T-helper 1 cell treated with Interleukin-12 subunit alpha and Interleukin-12 subunit beta and Interleukin-4 antibody, amounts not matched to agents 30 ng/mL and 1 ng/mL, for 36 hours (primary cell): ENCODE measurements around the gene SAMD4B. TPM values are rescaled to one million over a fixed set of nuclear protein-coding genes. Genes with fewer than 3 reads are reported as not detected.
"Not testable (repeated sequence)": the region's sequence is repeated elsewhere in the genome, so short reads cannot be mapped to it uniquely, and the experiment has no call there.

Source experiments
- intact Hi-C: fragments of 100-400 bp; cut with micrococcal nuclease; formaldehyde crosslinking; loops from one replicate; pipeline ENCODE4 v1.15.1; 2024
- total RNA-seq: library from RNA; stranded (reverse); gene quantifications from 2 replicates; pipeline ENCODE4 v1.2.3, GENCODE V29; 2022

SAMD4B gene
- total RNA-seq, 1 donor from 2014 or later, result 55.5 TPM

DNA sequence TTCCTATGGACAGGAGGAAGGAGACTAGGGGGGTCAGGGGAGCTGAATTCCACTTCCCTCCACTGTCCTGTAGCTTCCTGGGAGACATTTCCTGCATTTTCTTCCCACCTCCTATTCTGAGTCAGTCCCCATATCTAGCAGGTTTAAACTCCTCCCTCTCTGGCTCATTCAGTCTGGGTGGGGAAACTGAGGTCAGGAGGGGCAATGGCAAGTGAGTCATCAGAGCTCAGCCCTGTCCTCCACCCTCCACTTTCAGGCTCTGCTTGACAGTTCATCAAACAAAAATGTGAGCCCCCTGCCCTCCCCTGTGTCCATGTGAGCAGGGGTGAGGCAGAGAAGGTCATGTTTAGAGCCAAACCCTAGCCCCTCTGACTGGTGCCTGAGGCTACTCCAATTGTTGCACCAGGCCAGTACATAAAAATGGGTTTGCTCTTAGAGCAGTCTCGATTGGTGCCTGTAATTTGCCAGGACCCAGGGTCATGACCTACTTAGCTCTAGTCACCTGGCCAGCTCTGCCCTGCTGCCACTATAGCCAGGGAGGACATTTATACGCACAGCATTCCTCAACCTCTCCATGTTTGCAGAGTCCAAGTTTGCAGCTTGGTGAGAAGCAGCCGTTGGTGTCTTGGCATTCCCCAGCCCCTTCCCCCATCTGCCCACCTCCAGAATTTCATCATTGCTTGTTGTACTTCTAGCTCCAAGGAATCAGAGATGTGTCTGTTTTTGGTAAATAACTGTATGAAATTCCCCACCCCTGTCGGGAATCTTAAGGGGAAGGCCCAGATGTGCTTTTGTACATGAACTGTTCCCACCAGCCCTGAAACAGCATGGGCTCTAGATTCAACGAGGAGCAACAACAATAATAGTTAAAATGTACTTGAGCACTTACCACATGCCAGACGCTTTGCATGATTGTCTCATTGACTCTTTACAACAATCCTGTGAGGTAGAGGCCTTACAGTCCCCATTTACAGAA, 20.7 kb downstream of the SAMD4B start:
- intact Hi-C loops, result no loop called here

DNA sequence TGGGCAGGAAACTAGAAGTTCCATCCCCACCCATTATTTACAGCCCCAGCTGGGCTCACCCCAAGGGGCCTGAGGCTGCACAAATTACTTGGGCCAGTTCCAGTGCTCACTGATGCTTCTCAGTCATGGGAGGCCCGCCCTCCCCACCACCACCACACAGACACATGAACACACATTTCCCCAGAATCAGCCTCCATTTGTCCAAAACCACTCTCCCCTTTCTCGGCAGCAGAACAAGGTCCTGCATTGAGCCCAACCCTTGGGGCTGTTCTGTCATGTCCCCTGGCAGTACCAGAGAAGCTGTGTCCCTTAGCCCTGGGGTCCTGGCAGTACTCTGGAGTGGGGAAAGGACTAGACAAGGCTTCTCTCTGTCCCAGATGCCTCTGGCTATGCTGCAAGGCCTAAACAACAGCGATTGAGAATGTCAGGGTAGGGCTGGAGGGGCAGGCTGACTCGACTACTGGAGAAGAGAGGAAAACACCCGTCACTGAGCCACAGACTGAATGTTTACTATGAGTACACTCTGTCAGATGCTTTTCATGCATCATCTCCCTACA, 21.8 kb downstream of the SAMD4B start:
- intact Hi-C loops, result no loop called here

DNA sequence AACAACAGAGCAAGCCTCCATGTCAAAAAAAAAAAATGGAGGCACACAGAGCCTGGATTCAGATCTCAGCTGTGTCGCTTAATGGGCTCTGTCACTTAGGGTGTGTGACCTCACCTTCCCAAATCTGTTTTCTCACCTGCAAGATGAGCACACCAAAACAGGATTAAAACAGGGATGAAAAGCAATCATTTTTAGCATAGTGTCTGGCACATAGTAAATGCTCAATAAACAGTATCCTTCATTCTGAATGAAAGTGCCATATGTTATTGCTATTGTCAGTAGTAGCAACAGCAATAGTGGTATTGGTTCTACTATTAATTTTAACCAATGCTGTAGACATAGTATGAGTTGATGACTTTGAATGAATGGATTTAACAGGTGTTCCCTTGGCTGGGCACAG, 23.3 kb downstream of the SAMD4B start:
- intact Hi-C loops, result no loop called here

DNA sequence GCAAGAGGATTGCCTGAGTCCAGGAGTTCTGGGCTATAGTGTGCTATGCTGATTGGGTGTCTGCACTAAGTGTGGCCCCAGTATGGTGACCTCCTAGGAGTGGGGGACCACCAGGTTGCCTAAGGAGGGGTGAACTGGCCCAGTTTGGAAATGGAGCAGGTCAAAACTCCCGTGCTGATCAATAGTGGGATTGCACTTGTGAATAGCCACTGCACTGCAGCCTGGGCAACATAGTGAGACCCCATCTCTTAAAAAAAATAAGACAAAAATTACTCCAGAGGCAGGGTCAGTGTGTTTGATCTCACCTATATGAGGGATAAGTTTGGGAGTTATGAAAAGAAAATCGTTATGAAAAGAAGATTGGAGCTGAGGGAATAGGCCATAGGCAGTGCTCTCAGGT, 27.0 kb downstream of the SAMD4B start:
- intact Hi-C loops, result no loop called here

DNA sequence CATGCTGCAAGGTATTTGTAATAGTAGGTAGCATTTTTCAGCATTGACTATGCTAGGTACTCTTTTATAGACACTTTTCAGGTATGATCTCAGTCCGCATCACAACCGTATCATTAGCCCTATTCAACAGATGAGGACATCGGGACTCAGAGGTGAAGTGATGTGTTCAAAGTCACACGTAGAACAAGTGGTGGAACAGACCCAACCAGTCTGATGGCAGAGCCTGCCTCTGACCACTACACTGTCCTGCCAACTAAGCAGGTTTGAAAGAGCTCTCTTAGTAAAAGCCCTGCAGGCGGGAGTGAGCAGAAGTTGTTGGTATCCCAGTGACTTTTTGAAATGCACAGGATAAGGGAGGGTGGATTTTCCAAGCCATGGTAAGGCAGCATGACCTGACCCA, 28.5 kb downstream of the SAMD4B start:
- intact Hi-C loops, result no loop called here

DNA sequence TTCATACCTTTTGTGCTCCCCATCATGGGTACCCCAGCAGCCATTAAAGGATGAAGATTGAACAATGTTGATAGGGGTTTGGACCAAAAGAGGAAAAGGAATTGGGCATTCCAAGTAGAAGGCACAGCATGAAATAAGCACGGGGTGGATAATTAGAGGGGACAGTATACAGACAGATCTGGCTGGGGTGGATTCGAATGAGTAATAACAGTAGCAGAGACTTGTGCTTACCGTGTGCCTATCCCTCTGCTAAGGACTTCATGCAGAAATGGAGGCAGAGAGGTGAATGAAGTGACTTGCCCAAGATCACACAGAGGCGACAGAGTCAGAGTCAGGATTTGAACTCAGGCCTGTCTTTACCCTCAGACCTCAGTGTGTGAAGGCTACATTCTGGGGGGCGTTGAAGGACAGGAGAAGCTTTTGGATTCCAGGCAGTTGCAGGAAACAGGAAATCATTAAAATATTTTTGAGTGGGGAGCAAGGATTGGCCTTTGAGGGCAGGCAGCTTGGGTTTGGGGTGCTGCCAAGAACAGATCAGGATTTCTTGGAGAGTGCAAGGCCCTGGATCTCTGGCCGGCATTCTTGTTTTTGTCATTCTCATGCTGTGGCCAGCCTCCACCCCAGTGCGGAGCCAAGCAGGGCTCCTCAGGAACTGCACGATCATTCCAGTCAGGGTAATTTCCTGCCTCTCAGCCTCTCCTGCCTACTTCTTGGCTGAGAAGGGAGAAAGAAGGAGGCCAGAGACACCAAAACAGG, 30.0 kb downstream of the SAMD4B start:
- intact Hi-C loops, result no loop called here

DNA sequence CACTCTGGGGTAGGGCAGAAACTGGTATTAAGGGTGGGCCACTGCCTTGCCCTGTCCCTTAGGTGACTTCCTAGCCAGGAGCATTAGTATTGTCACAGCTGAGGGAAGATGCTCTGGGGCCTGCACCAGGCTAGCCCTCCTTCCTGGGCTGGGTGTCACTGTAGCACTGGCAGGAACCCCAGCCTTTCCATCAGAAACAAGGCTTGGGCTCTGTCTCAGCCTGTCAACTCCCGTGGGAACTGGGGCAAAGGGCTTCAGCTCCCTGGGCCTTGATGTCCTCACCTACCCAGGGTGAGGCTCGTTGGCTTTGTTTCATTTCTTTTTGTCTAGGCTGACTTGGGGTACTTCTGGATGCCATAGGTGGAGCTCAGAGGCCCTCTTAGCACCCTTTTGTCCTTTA, 30.7 kb downstream of the SAMD4B start:
- intact Hi-C loops, result no loop called here

DNA sequence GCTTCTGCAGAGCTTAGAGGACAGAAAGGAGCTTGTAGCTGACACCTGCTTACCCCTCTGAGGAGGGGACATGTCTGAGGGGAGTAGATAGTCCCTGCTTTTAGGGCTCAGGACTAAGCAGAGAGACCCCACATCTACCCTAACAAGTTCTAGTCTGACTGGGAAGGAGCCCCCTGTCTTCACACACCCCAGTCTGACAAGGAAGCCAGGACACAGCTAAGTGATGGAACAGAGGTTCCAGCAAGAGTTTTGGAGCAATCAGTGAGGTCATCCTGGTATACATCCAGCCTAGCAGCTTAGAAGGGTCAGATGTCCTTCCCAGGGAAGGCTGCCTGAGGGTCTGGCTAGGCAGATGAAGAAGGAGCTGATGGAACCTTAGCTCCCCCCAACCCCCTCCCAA, 33.7 kb downstream of the SAMD4B start:
- intact Hi-C loops, result no loop called here

DNA sequence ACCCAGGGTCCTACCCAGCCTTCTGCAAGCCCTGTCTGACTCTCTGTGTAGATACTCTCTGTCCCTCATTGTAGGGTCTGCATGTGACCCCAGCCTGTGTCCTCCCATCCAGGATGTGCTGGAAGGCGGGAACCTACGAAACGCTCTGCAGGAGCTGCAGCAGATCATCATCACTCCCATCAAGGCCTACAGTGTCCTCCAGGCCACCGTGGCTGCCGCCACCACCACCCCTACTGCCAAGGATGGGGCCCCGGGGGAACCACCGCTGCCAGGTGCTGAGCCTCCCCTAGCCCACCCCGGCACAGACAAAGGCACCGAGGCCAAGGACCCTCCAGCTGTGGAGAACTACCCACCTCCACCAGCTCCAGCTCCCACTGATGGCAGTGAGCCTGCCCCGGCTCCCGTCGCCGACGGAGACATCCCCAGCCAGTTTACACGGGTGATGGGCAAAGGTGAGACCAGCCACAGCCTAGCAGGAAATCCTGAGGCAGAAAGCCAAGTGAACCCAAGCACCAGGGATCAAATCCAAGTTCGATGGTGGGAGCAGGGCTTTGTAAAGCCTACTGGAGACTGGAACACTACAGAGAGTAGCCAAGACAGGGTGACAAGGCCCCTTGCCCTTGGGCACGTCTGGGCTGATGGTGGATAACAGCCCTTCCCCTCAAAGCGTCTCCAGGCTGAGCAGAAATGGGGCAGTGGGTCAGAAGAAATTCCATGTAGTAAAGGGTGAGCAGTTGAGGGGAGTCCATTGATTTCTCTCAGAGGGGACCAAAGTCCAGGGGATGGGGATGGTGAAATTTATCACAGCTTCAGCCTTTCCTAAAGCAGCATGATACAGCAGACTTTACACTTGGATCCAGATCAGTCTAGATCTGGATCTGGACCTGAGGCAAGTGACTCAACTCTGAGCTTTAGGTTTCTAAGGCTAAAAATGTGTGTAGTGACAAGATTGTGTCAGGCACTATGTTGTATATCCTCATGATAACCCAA, 35.4 kb downstream of the SAMD4B start:
- intact Hi-C loops, result no loop called here

DNA sequence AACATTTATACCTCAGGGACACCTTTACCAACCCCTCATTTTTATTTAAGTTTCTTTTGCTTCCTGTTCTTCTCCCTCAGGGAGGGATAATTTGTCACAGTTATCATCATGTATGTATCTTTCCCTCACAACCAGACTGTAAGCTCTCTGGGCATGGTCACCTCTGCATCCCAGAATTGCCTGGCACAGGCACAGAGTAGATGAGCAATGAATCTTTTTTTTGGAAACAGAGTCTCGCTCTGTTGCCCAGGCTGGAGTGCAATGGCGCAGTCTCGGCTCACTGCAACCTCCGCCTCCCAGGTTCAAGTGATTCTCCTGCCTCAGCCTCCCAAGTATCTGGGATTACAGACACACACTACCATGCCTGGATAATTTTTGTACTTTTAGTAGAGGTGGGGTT, 37.1 kb downstream of the SAMD4B start:
- intact Hi-C loops, result not testable (repeated sequence)

DNA sequence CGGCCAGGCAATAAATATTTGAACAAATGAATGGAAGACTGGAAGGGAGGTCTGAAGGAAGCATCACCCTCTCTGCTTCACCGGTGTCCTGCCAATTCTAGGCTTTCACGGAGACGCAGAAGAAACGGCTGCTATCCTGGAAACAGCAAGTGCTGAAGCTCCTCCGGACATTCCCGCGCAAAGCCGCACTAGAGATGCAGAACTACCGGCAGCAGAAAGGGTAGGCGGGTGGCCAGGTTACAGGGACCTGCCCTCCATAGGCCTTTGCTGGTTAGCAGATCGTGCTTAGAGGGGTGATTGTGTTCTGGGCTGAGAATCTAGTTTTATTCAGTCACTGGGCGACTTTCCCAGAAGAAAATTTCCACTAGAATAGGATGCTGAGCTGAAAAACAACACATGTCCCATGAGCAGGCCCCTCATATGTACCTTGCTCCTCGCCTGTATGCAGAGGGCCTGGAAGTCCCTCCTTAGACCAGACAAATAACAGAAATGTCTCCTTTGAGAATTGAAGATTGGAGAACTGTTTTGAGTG, 37.7 kb downstream of the SAMD4B start:
- intact Hi-C loops, result no loop called here

DNA sequence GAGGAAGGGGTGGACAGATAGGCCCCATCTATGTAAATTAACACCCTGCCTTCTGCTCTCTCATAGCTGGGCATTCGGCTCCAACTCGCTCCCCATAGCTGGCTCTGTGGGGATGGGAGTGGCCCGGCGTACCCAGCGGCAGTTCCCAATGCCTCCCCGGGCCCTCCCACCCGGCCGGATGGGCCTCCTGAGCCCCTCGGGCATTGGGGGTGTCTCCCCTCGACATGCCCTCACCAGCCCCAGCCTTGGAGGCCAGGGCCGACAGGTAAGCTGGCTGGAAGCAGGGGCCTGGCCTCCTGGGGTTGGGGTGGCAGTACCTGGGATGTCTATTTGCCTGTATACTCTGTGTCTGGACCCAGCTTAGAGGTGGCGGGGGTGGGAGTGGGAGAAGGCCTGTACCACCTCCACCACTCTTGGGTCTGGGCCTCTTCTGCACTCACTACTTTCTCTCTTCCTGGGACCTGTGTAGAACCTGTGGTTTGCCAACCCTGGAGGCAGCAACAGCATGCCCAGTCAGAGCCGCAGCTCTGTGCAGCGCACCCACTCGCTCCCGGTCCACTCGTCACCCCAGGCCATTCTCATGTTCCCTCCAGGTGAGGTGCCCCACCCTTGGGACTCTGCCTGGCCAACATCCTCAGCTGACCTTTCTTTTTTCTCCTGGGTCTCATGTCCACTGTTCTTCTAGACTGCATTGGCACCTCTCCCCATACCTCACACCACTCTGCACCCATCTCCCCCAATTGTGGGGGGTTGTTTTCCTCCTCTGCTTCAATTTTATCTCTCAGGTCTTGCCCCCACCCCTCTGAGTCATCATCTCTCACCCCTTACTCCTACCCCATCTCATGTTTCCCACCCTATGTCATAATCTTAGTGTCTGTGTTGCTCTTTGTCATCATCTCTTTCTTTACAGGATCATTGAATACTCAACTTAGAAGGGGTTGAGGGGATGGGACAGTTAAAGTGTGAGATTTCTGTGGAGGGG, 38.6 kb downstream of the SAMD4B start:
- intact Hi-C loops, result no loop called here

DNA sequence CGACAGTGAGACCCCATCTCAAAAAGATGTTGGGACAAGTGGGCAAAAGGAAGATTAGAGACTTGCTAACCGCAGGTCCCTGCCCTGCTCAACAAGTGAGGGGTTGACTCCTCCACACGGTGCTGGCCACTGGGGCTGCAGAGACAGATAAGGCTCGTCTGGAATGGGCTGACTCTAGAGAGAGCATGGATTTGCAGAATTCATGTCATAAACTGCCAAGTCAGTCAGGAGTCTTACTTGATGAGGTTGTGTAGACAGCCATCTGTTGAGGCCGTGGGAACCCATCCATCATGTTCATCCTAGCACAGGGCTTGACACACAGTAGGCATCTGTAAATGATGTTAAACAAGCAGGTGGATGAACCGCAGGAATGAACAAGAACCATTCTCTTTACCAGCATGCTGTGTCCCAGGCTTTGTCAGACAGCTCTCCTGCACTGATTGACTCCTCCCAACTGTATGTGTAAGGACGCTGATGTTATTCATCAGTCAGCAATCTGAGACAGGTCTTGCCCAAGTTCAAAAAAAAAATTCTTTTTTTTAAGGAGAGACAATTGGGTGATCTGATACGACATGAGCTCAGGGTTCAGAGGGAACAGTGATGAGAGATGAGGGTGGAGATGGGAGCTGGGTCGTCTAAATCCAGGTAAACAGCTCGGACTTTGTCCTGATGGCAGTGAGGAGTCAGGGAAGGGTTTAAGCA, 39.8 kb downstream of the SAMD4B start:
- intact Hi-C loops, result no loop called here

DNA sequence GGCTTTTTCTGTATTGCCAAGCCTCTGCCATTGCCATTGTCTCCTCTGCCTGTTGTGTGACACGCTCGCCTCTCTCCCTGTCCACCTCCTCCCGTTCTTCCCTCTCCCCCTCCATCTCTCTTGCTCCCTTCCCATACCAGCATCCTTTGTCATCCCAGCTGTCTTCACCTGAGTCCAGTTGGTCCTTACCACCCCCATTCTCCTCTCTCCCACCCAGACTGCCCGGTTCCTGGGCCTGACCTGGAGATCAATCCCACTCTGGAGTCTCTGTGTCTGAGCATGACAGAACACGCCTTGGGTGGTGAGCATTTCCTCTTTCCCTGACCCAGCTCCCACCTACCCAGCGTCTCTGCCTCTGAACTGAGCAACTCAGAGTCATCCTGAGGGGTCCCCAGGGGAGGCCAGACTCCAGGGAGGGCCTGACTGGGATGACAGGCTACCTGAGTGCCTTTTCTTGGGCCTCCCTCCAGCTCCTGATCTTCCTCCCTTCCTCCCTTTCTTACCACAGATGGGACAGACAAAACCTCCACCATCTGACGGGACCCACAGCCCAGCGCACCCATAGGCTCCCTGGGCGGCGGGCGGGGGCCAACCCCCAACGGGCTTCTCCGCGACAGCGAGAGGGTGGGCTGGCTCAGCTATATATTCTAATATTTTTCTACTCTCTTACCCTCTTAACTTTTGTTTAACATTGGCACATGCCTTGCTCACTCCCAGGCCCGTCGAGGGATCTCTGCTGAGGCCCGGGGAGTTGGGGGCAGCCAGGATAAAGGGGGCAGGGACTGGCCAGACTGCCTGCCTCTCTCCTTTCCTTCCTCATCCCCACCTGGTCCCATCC, 41.0 kb downstream of the SAMD4B start:
- intact Hi-C loops, result no loop called here

DNA sequence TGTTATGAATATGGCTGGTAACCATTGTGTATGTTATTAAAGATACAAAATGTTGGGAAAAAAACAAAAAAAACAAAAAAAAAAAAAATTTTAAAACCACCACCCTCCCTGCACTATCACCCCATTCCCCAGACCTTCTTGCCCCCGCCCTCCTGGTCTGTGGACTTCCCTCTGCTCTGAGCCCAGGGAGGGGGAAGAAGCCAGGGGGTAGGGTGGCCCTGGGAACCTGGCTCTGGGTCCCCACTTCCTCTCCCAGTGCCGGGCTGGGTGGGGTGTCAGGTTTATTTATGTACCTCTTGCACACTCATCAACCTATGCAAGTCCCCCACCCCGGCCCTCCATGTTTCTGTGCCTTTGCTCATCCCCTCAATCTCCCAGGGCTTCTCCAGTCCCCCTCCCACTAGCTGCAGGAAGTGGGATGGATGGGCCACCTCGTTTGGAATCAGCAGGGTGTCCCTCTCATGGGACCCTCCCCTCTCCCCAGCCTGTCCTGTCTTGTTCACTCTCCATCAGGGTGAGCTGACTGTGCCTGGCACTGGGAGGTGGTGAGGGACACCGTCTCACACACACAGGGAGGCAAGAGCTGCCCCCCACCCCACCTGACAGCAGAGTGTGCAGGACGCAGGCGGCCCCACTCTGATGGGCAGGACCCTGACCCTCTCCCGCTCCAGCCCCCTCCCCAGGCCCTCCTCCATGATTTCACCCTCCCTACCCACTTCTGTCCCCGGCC, 42.8 kb downstream of the SAMD4B start:
- intact Hi-C loops, result no loop called here

DNA sequence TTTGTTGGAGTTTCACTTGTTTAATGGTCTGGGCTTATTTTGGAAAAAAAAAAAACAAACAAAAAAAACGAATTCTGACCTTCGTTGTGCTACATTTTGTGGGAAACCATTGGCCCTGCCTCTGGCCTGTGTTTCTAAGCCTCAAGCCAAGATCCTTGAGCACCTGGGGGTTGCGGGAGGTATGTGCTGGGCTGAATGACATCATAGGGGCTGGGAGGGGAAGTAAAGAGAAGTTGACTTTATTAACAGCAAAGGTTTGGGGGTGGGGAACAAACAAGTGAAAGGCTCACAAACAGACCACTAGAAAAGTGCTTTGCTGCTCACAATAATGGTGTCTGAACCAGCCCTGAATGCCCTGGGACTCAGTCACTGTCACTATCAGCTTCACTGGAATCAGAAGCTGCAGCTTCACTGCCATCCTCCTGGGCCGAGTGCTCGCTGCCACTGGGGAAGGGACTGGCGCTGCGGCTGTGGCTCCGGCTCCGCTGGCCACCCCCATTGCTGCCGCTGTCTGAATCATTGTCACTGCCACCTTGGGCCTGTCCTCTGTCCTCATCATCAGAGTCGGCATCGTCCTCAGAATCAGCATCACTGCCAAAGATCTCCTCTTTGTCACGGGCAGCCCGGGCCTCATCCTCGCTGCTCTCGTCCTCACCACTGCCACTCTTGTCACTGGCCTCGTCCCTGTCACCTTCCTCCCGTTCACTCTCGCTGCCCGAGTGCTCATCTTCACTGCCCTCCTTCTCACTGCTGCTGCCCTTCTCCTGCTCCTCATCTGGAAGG, 43.6 kb downstream of the SAMD4B start:
- intact Hi-C loops, result no loop called here
